BJ (cell line): ENCODE measurements around the gene MRPL16. TPM values are rescaled to one million over a fixed set of nuclear protein-coding genes. Genes with fewer than 3 reads are reported as not detected.
"Not testable (repeated sequence)": the region's sequence is repeated elsewhere in the genome, so short reads cannot be mapped to it uniquely, and the experiment has no call there.

Source experiments
- CTCF ChIA-PET: fragments of 350-600 bp; formaldehyde crosslinking; extraction: SDS; loops from one replicate; lab custom pipeline; 2021; ENCODE audit warnings: antibody characterized with exemption, inconsistent platforms; lab: Yijun Ruan, JAX
- POLR2A ChIA-PET: fragments of 300-600 bp; sonication (Branson Sonifier 250); formaldehyde crosslinking; extraction: SDS; loops from one replicate; lab custom pipeline; 2021; ENCODE audit warnings: antibody characterized with exemption; lab: Charles Lee
- DNase-seq: peaks from one replicate; pipeline ENCODE4 v3.0.0-alpha.2; 2011; ENCODE audit warnings: low read depth
- H3K27me3 ChIP-seq: 2 replicates; pipeline ENCODE4 v1.6.0; 2011; ENCODE audit warnings: low read length; ENCODE audit not compliant: control insufficient read depth, insufficient read depth
- H3K36me3 ChIP-seq: 2 replicates; pipeline ENCODE4 v1.5.1; 2011; ENCODE audit warnings: low read length; ENCODE audit not compliant: control insufficient read depth, insufficient read depth
- H3K4me3 ChIP-seq: 2 replicates; pipeline ENCODE4 v1.5.1; 2011; ENCODE audit warnings: low read depth, mild to moderate bottlenecking, control low read depth, low read length
- CTCF ChIP-seq: IDR thresholded peaks from 2 replicates; pipeline ENCODE4 v1.5.1; 2011; ENCODE audit warnings: low read depth, mild to moderate bottlenecking, control low read depth, inconsistent platforms, low read length, moderate library complexity; ENCODE audit not compliant: insufficient read depth
- polyA plus RNA-seq: library from polyadenylated mRNA; depleted of rRNA; stranded (reverse); fragments of >200 nt; gene quantifications from 2 replicates; pipeline ENCODE4 v1.2.3, GENCODE V29; 2011

MRPL16 gene
- polyA plus RNA-seq, 1 experiment: 47.0 TPM

- DNase-seq: no peak
- Histone ChIP-seq H3K4me3 (no peak overlapping the region), H3K27me3 (no peaks in the 10 kb centered on the region), H3K36me3 (no peaks in the 10 kb centered on the region)
- ChIA-PET POLR2A (no interaction called here), CTCF (no interaction called here)
- no peak for TF ChIP-seq CTCF
Observed at GRCh38 chr11:59818572-59818971, 8.0 kb upstream of the MRPL16 start.

GRCh38 chr11:59816434-59816833, 5.9 kb upstream of the MRPL16 start:
- H3K36me3 ChIP-seq, H3K4me3 ChIP-seq, DNase-seq, H3K27me3 ChIP-seq: not testable (repeated sequence)
- CTCF ChIA-PET: interaction anchor here (0.9 kb wide), 1 partner anchor 11 kb away, joined by 4 read pairs; no protein-coding TSS in a partner anchor
- POLR2A ChIA-PET: interaction anchor here (0.6 kb wide), 1 partner anchor 148 kb away, joined by 4 read pairs; no protein-coding TSS in a partner anchor

GRCh38 chr11:59815754-59816153, 5.2 kb upstream of the MRPL16 start:
- Histone ChIP-seq H3K27me3 (no peaks in the 10 kb centered on the region), H3K4me3 (no peak overlapping the region), H3K36me3 (no peaks in the 10 kb centered on the region)
- DNase-seq: no peak
- POLR2A ChIA-PET: no interaction called here
- CTCF ChIA-PET: no interaction called here
- TF ChIP-seq CTCF: no peak

GRCh38 chr11:59814021-59814420, 3.4 kb upstream of the MRPL16 start:
- Histone ChIP-seq H3K27me3 (no peaks in the 10 kb centered on the region), H3K4me3 (no peak overlapping the region), H3K36me3 (no peaks in the 10 kb centered on the region)
- no peak for TF ChIP-seq CTCF
- DNase-seq: no peak
- ChIA-PET POLR2A (no interaction called here), CTCF (interaction anchor here (1.3 to 2.1 kb wide), 2 partner anchors 9 to 59 kb away, joined by 3 to 5 read pairs; partner anchors contain the start of gene STX3)

GRCh38 chr11:59813364-59813763, 2.8 kb upstream of the MRPL16 start:
- ChIA-PET CTCF (interaction anchor here (1.3 to 2.1 kb wide), 2 partner anchors 10 to 59 kb away, joined by 3 to 5 read pairs; partner anchors contain the start of gene STX3), POLR2A (no interaction called here)
- Histone ChIP-seq H3K27me3 (no peaks in the 10 kb centered on the region), H3K36me3 (no peaks in the 10 kb centered on the region; the same call in 1 of the 2 replicates), H3K4me3 (no peak overlapping the region)
- DNase-seq: no peak
- no peak for TF ChIP-seq CTCF

- Histone ChIP-seq H3K4me3 (no peak overlapping the region), H3K36me3 (peaks cover 1% of the 10 kb centered on the region), H3K27me3 (no peaks in the 10 kb centered on the region)
- CTCF ChIA-PET: no interaction called here
- no peak for DNase-seq
- POLR2A ChIA-PET: no interaction called here
- no peak for TF ChIP-seq CTCF
Observed at GRCh38 chr11:59812220-59812619, 1.6 kb upstream of the MRPL16 start.
